T-helper 2 cell treated with Interferon-gamma antibody and Interleukin-4, amounts not matched to agents 100 ng/mL and 5 ng/mL, for 36 hours (primary cell): Measurements from ENCODE around the gene IER3. TPM values are rescaled to one million over a fixed set of nuclear protein-coding genes. Genes with fewer than 3 reads are reported as not detected.

Experiments
- intact Hi-C: fragments of 100-400 bp; cut with micrococcal nuclease; formaldehyde crosslinking; loops from one replicate; pipeline ENCODE4 v1.15.1; 2023
- total RNA-seq: library from RNA; stranded (reverse); gene quantifications from 2 replicates; pipeline ENCODE4 v1.2.3, GENCODE V29; 2022

Gene IER3
- total RNA-seq, 1 donor from 2014 or later = 20.9 TPM

DNA sequence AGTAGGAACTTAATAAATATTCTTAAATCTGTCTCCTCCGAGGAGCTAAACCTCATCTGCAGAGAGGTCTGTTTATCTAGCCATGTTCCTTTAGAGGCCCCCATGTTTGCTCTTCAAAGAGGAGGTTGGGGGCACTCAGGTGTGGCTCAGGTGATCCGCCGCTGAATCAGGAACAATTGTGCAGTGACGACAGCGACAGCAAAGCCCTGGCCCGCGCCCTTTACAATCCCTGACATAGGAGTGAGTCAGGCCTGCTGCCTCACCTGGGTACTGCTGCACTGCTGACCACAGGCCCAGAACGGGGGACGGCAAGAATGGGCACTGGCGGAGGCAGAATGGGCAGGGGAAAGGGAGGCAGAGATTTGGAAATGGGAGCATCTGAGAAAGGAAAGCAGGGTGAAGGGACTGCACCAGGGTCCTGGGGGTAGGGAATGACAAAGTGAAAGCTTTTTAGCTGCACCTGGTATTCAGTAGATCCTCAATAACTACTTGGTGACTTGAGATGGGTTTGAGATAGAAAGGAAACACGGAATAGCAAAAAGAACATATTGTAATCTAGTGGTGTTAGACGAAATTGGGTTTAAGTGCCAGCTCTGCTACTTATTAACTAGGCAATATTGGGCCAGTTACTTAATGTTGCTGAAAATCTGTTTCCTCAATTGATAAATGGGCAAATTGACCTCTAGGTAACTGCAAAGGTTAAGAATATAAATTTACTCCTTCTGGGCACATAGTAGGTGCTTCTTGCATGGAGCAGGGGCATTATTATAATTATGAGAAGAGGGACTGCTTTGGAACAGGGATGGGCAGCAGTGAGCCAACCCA, 5.4 kb upstream of the IER3 start:
- intact Hi-C loops = no loop called here

GRCh38 chr6:30748851-30749540, 4.6 kb upstream of the IER3 start:
- intact Hi-C loops = no loop called here

GRCh38 chr6:30747902-30748769, 3.8 kb upstream of the IER3 start:
- intact Hi-C loops = no loop called here

DNA sequence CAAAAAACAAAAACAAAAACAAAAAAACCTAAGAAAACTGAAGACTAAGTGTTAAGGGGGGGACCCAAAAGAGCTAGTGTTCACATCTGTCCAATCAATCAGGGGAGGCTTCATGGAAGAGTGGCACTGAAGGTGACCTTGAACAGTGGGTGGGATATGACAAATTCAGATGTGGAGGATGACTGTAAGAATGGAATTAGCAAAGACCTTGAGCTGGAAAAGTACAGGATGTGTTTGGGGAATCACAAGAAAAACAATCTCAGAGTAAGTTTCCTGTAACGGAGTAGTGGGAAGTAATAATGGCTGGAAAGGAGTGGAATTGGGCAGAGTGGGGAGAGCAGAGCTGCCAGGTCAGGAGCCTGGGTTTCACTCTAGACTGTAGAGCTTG, 2.9 kb upstream of the IER3 start:
- intact Hi-C loops = no loop called here

- intact Hi-C loops = loop anchor here (1.0 to 5.0 kb wide), 6 partner anchors 26 to 531 kb away; partner anchors contain the start of gene TRIM26
Observed at GRCh38 chr6:30743099-30744053, 971 bp downstream of the IER3 start.

DNA sequence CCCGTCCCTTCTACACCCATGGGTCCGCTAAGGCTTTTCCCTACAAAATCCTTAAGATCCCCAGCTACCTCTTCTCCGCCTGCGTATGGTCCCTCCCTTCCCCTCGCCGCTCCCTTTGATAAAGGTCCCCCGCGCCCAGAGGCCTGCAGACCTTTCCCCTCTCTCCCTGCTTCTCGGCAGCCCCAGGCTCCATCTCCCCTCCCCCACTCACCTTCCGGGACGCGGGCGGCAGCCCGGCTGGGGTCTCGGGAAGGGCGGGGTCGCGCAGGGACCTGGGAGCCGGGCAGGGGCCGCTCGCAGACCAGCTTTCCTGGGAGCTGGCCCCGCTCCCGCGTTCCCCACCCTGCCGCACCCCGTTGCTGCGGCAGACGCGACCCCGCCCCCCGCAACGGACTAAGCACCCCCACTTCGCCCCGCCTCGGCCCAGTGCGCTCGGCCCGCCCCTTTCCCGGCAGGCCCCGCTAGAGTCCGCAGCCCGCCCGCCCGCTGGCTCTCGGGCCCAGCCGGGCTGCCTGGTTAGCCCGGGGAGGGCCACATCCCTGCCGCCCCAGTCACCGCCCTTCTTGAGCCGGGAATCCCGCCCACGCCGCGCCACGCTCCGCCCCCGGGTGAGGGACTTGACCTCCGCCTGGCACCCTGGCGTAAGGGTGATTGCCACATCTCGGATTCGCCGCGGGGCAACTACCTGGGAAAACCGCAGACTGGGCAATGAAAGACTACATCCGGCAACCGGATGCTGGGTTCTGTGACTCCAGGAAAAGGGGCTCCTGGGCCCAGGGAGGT, 1.8 kb downstream of the IER3 start, which contains the start of gene FLOT1:
TSS of gene FLOT1 (minus strand) at position 372 of the 783 bp plus-strand sequence. CDS start 498 bp downstream, outside the sequence.
- intact Hi-C loops = loop anchor here (5.0 kb wide), 3 partner anchors 70 to 530 kb away; partner anchors contain the start of gene TRIM26

GRCh38 chr6:30741789-30742315, 2.5 kb downstream of the IER3 start:
- intact Hi-C loops = loop anchor here (5.0 kb wide), 3 partner anchors 70 to 530 kb away; partner anchors contain the start of gene TRIM26

GRCh38 chr6:30741063-30741779, 3.1 kb downstream of the IER3 start:
- intact Hi-C loops = loop anchor here (5.0 kb wide), 3 partner anchors 71 to 529 kb away; partner anchors contain the start of gene TRIM26

DNA sequence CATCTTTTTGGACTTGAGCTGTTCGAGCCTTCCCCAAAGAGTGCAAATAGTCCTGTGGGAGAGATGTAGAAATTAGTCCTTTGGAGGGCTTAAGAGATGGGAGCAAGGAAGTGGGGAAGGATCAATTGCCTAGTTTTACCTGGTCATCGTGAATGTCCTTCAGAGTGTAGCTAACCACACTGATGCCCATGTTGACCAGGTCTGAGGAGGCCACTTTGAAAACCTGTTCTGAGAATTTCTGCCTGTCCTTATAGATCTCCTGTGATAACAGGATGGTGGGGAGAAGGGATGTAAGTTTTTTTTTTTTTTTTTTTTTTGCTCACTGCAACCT, 3.8 kb downstream of the IER3 start:
- intact Hi-C loops = loop anchor here (5.0 kb wide), 3 partner anchors 72 to 528 kb away; partner anchors contain the start of gene TRIM26

DNA sequence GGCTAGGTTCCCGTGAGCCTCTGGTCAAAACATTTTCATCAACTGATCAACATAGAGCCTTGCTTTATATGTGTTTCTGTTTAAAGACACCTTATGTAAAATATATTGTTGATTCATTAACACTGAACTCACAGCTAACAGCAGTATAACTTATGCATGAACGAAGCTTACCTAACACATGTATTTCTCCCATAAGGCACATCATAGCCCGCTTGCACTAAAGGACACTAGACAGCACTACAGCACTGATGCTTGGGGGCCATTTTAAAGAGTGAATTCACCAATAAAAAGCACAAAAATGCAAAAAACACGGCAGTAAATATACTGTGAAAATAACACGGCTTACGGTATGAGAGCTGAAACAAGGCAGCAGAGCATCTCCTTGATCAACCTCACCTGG, 5.8 kb downstream of the IER3 start:
- intact Hi-C loops = no loop called here

- intact Hi-C loops = loop anchor here (2.0 kb wide), 1 partner anchor 179 kb away; the partner anchor contains the start of gene VARS2
Observed at GRCh38 chr6:30735668-30736314, 8.6 kb downstream of the IER3 start.

- intact Hi-C loops = no loop called here
Observed at GRCh38 chr6:30732237-30732943, 12.0 kb downstream of the IER3 start.

GRCh38 chr6:30730601-30731435, 13.5 kb downstream of the IER3 start:
- intact Hi-C loops = loop anchor here (2.0 kb wide), 1 partner anchor 190 kb away; no protein-coding TSS in a partner anchor

DNA sequence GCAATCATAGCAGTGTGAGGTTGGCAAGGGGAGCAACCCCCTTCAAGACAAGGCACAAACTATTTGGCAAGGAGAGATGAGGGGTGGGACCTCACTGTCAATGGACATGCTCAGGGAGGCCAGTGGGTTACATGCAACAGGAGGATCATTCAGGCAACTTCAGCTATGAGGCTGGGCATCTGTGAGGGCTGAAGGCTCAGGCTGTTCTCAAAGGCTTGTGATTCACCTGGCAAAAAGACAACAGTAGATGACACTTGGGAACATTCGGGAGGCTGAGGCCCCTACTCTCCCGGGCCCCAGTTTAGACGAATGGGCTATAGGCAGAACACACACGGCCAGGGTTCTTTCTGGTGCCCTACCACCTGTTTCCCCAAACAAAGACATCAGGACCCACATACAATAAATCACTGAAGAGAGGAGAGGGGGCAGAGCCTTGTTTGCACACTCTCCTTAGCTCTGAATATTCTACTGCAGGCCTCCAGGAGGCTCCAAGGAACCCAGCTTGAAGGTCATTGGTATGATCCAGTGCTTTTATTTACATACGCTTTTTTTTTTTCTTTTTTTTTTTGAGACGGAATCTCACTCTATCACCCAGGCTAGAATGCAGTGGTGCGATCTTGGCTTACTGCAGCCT, 16.3 kb downstream of the IER3 start:
- intact Hi-C loops = no loop called here

GRCh38 chr6:30726506-30727413, 17.6 kb downstream of the IER3 start:
- intact Hi-C loops = no loop called here
